ENCODE measurements around the gene IMPA2.

DNA sequence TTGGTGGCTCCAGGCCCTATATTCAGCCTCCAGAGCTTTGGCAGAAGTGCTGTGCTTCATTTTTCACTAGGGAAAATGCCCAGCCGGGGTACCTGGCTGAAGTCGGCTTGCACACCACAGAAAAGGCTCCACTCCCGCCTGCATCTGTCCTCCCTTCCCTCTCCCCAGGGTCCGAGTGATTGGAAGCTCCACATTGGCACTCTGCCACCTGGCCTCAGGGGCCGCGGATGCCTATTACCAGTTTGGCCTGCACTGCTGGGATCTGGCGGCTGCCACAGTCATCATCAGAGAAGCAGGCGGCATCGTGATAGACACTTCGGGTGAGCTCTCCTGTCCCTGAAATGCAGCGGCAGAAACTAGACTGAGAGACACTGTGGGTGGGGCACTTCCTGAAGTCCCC is 47.4 kb downstream of the IMPA2 start:
- TF ChIP-seq, protein P1, sequence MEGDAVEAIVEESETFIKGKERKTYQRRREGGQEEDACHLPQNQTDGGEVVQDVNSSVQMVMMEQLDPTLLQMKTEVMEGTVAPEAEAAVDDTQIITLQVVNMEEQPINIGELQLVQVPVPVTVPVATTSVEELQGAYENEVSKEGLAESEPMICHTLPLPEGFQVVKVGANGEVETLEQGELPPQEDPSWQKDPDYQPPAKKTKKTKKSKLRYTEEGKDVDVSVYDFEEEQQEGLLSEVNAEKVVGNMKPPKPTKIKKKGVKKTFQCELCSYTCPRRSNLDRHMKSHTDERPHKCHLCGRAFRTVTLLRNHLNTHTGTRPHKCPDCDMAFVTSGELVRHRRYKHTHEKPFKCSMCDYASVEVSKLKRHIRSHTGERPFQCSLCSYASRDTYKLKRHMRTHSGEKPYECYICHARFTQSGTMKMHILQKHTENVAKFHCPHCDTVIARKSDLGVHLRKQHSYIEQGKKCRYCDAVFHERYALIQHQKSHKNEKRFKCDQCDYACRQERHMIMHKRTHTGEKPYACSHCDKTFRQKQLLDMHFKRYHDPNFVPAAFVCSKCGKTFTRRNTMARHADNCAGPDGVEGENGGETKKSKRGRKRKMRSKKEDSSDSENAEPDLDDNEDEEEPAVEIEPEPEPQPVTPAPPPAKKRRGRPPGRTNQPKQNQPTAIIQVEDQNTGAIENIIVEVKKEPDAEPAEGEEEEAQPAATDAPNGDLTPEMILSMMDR (optimal IDR thresholded peaks at IDR 0.05 in 1 of 3, IDR thresholded peaks at IDR 0.05 in 1 of 3, conservative IDR thresholded peaks at IDR 0.05 in 1 of 3; ENCODE audit: extremely low read depth in 1 of 3, insufficient read depth in 2 of 3, low read length in 3 of 3) = no peak
- TF ChIP-seq EZH2 (IDR thresholded peaks at IDR 0.05; ENCODE audit: low read length) = no peak

Data from keratinocyte (primary cell).